ENCODE data around the gene AKNA. TPM values are rescaled to one million over a fixed set of nuclear protein-coding genes. Genes with fewer than 3 reads are reported as not detected.

Gene AKNA
- total RNA-seq, 4 donors from 2014 or later, result 8.8 to 24.3 (median 19.0) TPM

DNA sequence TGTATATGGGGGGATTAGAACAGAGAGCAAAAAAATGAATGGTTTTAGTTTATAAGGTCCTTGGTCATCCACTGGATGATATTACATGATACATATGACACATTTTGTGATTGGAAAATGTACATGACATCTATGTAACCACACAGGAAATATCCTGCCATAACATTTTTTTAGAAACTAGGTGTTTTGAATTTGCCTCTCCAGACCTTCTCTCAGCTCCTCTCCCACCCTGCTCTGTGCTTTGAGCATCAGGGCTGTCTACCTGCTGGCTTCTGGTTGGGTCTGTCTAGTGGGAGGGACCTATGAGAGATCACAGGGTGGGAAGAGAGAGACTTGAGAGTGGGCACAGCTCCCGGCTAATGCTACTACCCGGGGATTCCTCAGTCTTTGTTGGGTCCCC is 24.4 kb downstream of the AKNA start:
- TF ChIP-seq EP300 (IDR thresholded peaks at IDR 0.05), result no peak
- no peak for TF ChIP-seq POLR2A (IDR thresholded peaks at IDR 0.05)
- no peak for TF ChIP-seq POLR2AphosphoS5 (IDR thresholded peaks at IDR 0.05)
- TF ChIP-seq, protein P1, sequence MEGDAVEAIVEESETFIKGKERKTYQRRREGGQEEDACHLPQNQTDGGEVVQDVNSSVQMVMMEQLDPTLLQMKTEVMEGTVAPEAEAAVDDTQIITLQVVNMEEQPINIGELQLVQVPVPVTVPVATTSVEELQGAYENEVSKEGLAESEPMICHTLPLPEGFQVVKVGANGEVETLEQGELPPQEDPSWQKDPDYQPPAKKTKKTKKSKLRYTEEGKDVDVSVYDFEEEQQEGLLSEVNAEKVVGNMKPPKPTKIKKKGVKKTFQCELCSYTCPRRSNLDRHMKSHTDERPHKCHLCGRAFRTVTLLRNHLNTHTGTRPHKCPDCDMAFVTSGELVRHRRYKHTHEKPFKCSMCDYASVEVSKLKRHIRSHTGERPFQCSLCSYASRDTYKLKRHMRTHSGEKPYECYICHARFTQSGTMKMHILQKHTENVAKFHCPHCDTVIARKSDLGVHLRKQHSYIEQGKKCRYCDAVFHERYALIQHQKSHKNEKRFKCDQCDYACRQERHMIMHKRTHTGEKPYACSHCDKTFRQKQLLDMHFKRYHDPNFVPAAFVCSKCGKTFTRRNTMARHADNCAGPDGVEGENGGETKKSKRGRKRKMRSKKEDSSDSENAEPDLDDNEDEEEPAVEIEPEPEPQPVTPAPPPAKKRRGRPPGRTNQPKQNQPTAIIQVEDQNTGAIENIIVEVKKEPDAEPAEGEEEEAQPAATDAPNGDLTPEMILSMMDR (IDR thresholded peaks at IDR 0.05), result no peak
- WGBS, 2 donors (ENCODE audit: low coverage in 1 of 2), result 31% methylated on average over 2 of the region's 2 CpGs; no CpG with 5 or more reads in 1 of the 2 donors
- no peak overlapping the region for H3K27ac ChIP-seq
- H3K4me1 ChIP-seq, result peaks cover 0 to 7% (median 0%) of the 10 kb centered on the region in 3 donors
- peaks cover 0 to 98% of the 10 kb centered on the region in 2 donors for H3K36me3 ChIP-seq
- ATAC-seq, result no peak
- H3K9me3 ChIP-seq, result no peaks in the 10 kb centered on the region
- no peaks in the 10 kb centered on the region for H3K27me3 ChIP-seq
- H3K4me3 ChIP-seq, result no peak overlapping the region

DNA sequence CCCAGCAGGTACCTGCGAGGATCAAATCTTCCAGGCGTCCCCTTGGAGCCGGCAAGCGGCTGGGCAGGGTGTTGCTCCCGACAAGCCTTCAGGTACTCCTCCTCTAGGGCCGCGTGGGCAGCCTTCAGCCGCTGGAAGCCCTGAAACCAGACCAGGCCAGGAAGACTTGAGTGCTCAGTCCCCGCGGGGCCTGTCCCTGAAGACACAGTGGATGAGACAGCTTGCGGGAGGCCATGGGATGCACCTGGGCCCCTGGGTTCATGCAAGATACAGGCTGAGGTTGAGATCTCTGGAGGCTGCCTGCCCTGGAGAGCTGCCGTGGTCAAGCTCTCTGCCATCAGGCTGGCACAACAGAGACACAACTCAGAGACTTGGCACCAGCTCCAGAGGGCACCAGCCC is 25.4 kb downstream of the AKNA start:
- Histone ChIP-seq H3K27me3 (no peaks in the 10 kb centered on the region), H3K27ac (no peak overlapping the region), H3K4me3 (no peak overlapping the region), H3K4me1 (peaks cover 0 to 7% (median 0%) of the 10 kb centered on the region in 3 donors), H3K9me3 (no peaks in the 10 kb centered on the region), H3K36me3 (peaks cover 0 to 98% of the 10 kb centered on the region in 2 donors)
- WGBS, 2 donors (ENCODE audit: low coverage in 1 of 2), result 92% methylated on average over 8 of the region's 12 CpGs; no CpG with 5 or more reads in 1 of the 2 donors
- ATAC-seq, result no peak
- TF ChIP-seq POLR2A (IDR thresholded peaks at IDR 0.05), result no peak

DNA sequence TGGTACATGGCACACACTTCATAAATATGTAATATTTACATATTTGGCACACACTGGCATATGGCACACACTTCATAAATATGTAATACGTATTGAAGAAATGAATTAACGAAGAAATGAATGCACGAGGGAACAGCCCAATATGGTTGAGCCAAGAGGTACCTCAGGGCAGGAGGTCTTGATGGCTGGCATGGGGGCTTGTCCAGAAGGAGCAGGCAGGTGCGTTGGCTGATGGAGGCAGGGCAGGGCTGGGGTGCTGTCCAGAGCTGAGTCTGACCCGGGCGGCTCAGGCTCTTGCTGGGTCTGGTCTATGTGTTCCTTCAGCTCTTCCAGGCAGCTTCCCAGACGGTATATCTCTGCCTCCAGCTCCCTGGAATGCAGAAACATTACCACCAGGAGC is 26.2 kb downstream of the AKNA start:
- no peak overlapping the region for H3K4me3 ChIP-seq
- no peak overlapping the region for H3K27ac ChIP-seq
- no peaks in the 10 kb centered on the region for H3K27me3 ChIP-seq
- ATAC-seq, result no peak
- WGBS, 2 donors (ENCODE audit: low coverage in 1 of 2), result 85 to 96% methylated on average over 4 to 5 of the region's 7 CpGs
- peaks cover 0 to 98% of the 10 kb centered on the region in 2 donors for H3K36me3 ChIP-seq
- H3K4me1 ChIP-seq, result peaks cover 0 to 6% (median 0%) of the 10 kb centered on the region in 3 donors
- TF ChIP-seq POLR2A (IDR thresholded peaks at IDR 0.05), result no peak
- no peak for TF ChIP-seq EP300 (IDR thresholded peaks at IDR 0.05)
- TF ChIP-seq, protein P1 (IDR thresholded peaks at IDR 0.05), result no peak
- no peak for TF ChIP-seq POLR2AphosphoS5 (IDR thresholded peaks at IDR 0.05)
- no peaks in the 10 kb centered on the region for H3K9me3 ChIP-seq

DNA sequence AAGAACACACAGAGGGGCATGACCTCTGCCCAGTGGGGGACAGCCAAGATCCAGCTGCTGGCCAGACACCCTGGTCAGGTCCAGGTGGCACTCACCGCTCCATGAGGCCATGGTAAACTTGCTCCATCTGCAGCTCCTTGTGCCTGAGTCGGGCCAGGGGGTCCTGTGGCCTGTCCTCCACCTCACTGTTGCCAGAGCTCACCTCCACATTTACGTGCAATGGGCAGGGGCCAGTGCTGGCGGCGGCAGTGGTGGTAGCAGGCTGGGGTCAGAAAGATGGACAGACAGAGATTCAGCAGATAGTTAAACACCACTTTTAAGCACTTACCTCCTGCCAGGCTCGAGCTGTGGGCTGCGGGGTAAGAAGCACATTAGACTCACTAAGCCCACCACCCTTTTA is 28.0 kb downstream of the AKNA start:
- no peaks in the 10 kb centered on the region for H3K9me3 ChIP-seq
- no peak for ATAC-seq
- peaks cover 0 to 100% of the 10 kb centered on the region in 2 donors for H3K36me3 ChIP-seq
- 94% methylated on average over 3 of the region's 7 CpGs; no CpG with 5 or more reads in 1 of the 2 donors for WGBS, 2 donors (ENCODE audit: low coverage in 1 of 2)
- H3K27me3 ChIP-seq, result no peaks in the 10 kb centered on the region
- no peak for TF ChIP-seq POLR2AphosphoS5 (IDR thresholded peaks at IDR 0.05)
- TF ChIP-seq EP300 (IDR thresholded peaks at IDR 0.05), result no peak
- no peak for TF ChIP-seq POLR2A (IDR thresholded peaks at IDR 0.05)
- TF ChIP-seq, protein P1 (IDR thresholded peaks at IDR 0.05), result no peak
- H3K4me1 ChIP-seq, result no peaks in the 10 kb centered on the region
- H3K4me3 ChIP-seq, result no peak overlapping the region
- no peak overlapping the region for H3K27ac ChIP-seq

DNA sequence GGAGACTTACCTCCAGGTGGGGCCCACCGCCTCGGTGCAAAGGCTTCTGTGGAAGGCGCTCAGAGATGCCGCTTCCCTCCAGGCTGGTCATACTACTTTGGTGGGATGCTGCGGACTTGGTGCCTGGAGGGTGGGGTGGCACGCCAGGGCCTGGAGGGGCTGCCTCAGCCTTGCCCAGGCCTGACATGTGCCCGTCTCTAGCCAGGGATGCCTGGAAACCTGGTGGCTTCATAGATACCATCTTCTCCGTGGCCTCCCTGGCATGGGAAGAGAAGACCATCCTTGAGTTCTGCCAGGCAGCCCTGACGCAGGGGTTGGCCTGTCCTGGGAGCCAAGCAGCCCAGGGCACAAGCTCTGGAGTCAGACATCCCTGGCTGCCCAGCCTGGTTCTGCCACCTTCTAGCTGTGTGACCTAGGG is 29.9 kb downstream of the AKNA start:
- Histone ChIP-seq H3K27ac (no peak overlapping the region), H3K4me3 (no peak overlapping the region), H3K4me1 (no peaks in the 10 kb centered on the region), H3K27me3 (no peaks in the 10 kb centered on the region), H3K9me3 (no peaks in the 10 kb centered on the region), H3K36me3 (peaks cover 0 to 98% of the 10 kb centered on the region in 2 donors)
- 80 to 100% methylated on average over 1 to 5 of the region's 9 CpGs for WGBS, 2 donors (ENCODE audit: low coverage in 1 of 2)
- ATAC-seq, result no peak
- TF ChIP-seq, protein P1 (IDR thresholded peaks at IDR 0.05), result no peak
- no peak for TF ChIP-seq EP300 (IDR thresholded peaks at IDR 0.05)
- TF ChIP-seq POLR2A (IDR thresholded peaks at IDR 0.05), result no peak
